OCI-LY1 (cell line): ENCODE measurements around the gene PLEKHM1.

ENCODE experiments used
- H2AFZ ChIP-seq: fragments of 200-600 bp; sonication (generic), shearing (Covaris generic); 2 replicates; pipeline ENCODE4 v1.6.0; 2014; ENCODE audit warnings: antibody characterized with exemption, mild to moderate bottlenecking, low read length
- H3F3A ChIP-seq: fragments of 200-600 bp; sonication (generic), shearing (Covaris generic); 2 replicates; pipeline ENCODE4 v1.6.0; 2014; ENCODE audit warnings: mild to moderate bottlenecking, antibody characterized with exemption, low read length, moderate library complexity; ENCODE audit not compliant: insufficient read depth
- H3K27ac ChIP-seq: fragments of 200-600 bp; sonication (generic); 2 replicates; pipeline ENCODE4 v1.5.1; 2014; ENCODE audit warnings: low read length, mixed run types, mild to moderate bottlenecking, low read depth; ENCODE audit not compliant: poor library complexity, severe bottlenecking
- H3K27me3 ChIP-seq: fragments of 200-600 bp; sonication (generic); 2 replicates; pipeline ENCODE4 v1.6.0; 2014; ENCODE audit warnings: antibody characterized with exemption, mild to moderate bottlenecking, low read length, moderate library complexity; ENCODE audit not compliant: insufficient read depth
- H3K36me3 ChIP-seq: fragments of 200-600 bp; sonication (generic); 2 replicates; pipeline ENCODE4 v1.6.1; 2014; ENCODE audit warnings: mild to moderate bottlenecking, antibody characterized with exemption, low read length, moderate library complexity, mixed read lengths; ENCODE audit not compliant: insufficient read depth
- H3K4me1 ChIP-seq: fragments of 200-600 bp; sonication (generic); 2 replicates; pipeline ENCODE4 v1.5.1; 2014; ENCODE audit warnings: mild to moderate bottlenecking, low read length, moderate library complexity; ENCODE audit not compliant: insufficient read depth, severe bottlenecking
- H3K4me2 ChIP-seq: fragments of 200-600 bp; sonication (generic), shearing (Covaris generic); 2 replicates; pipeline ENCODE4 v1.6.1; 2014; ENCODE audit warnings: low read length
- H3K4me3 ChIP-seq: fragments of 200-600 bp; sonication (generic); 2 replicates; pipeline ENCODE4 v1.5.1; 2014; ENCODE audit warnings: low read length, low read depth, mild to moderate bottlenecking, mixed read lengths; ENCODE audit not compliant: poor library complexity, severe bottlenecking
- H3K79me2 ChIP-seq: fragments of 200-600 bp; shearing (Covaris generic); 2 replicates; pipeline ENCODE4 v1.6.1; 2016; ENCODE audit warnings: mixed run types, low read length, mixed read lengths; ENCODE audit not compliant: insufficient read depth
- H3K9ac ChIP-seq: fragments of 200-600 bp; sonication (generic), shearing (Covaris generic); 2 replicates; pipeline ENCODE4 v1.6.1; 2014; ENCODE audit warnings: mild to moderate bottlenecking, low read length, mixed read lengths
- H3K9me2 ChIP-seq: fragments of 200-600 bp; sonication (generic), shearing (Covaris generic); 2 replicates; pipeline ENCODE4 v1.6.1; 2014; ENCODE audit warnings: low read depth, mild to moderate bottlenecking, low read length, mixed read lengths
- H3K9me3 ChIP-seq: fragments of 200-600 bp; shearing (Covaris generic); 2 replicates; pipeline ENCODE4 v1.6.1; 2014; ENCODE audit warnings: low read length, mixed read lengths
- H4K20me1 ChIP-seq: fragments of 200-600 bp; sonication (generic), shearing (Covaris generic); 2 replicates; pipeline ENCODE4 v1.6.0; 2016; ENCODE audit warnings: mild to moderate bottlenecking, low read length; ENCODE audit not compliant: insufficient read depth
- EZH2 ChIP-seq: fragments of 200-600 bp; sonication (generic), shearing (Covaris generic); IDR thresholded peaks from 2 replicates; pipeline ENCODE4 v1.8.0; 2017; ENCODE audit warnings: borderline replicate concordance, mixed run types, mild to moderate bottlenecking, antibody characterized with exemption, low read length, moderate library complexity, mixed read lengths
- TF ChIP-seq, protein P1 (sequence below): fragments of 200-600 bp; sonication (generic), shearing (Covaris generic); IDR thresholded peaks from 2 replicates; pipeline ENCODE4 v1.5.1; 2017; ENCODE audit warnings: mild to moderate bottlenecking, antibody characterized with exemption, low read length, moderate library complexity, mixed read lengths

PLEKHM1 gene

DNA sequence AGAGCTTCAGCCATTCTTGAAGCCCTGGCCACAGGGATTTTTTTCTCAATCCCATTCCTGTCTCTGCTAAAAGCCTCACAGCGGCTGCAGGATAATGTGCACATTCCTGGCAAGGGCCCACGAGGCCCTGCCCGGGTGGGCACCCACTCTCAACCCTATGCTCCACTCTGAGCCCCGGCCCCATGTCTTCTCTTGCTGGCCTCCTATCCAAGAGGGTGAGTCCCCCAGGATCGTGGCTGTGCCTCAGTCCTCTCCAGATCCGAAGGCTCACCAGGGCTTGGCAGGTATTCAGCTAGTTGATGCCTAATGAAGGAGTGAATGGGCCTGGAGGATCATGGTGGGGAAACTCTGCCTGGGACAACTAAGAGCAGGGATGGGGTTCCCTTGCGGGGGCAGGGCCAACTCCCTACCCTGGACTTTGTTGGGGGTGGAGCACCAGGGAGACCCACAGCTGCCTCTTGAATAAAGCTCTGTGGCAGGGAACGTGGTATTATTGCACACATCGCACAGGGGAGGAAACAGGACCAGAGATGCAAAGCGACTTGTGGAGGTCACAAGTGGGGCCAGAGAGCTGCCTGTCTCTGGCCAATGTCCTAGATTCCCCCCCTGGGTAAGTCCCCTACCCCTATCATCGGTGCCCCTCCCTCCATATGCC, 63.2 kb downstream of the PLEKHM1 start:
- Histone ChIP-seq H3F3A (0 out of 2 replicates have a peak, but pooled peaks cover 4% of the 10 kb centered on the region), H3K9me3 (no peaks in the 10 kb centered on the region), H2AFZ (no peak overlapping the region), H3K79me2 (no peaks in the 10 kb centered on the region), H3K36me3 (no peaks in the 10 kb centered on the region), H4K20me1 (no peaks in the 10 kb centered on the region), H3K27me3 (no peaks in the 10 kb centered on the region), H3K27ac (no peak overlapping the region), H3K4me2 (no peak overlapping the region), H3K9ac (no peak overlapping the region), H3K9me2 (no peaks in the 10 kb centered on the region), H3K4me3 (no peak overlapping the region), H3K4me1 (peaks cover 39% of the 10 kb centered on the region)
- no peak for TF ChIP-seq EZH2
- TF ChIP-seq, protein P1, sequence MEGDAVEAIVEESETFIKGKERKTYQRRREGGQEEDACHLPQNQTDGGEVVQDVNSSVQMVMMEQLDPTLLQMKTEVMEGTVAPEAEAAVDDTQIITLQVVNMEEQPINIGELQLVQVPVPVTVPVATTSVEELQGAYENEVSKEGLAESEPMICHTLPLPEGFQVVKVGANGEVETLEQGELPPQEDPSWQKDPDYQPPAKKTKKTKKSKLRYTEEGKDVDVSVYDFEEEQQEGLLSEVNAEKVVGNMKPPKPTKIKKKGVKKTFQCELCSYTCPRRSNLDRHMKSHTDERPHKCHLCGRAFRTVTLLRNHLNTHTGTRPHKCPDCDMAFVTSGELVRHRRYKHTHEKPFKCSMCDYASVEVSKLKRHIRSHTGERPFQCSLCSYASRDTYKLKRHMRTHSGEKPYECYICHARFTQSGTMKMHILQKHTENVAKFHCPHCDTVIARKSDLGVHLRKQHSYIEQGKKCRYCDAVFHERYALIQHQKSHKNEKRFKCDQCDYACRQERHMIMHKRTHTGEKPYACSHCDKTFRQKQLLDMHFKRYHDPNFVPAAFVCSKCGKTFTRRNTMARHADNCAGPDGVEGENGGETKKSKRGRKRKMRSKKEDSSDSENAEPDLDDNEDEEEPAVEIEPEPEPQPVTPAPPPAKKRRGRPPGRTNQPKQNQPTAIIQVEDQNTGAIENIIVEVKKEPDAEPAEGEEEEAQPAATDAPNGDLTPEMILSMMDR, result no peak

DNA sequence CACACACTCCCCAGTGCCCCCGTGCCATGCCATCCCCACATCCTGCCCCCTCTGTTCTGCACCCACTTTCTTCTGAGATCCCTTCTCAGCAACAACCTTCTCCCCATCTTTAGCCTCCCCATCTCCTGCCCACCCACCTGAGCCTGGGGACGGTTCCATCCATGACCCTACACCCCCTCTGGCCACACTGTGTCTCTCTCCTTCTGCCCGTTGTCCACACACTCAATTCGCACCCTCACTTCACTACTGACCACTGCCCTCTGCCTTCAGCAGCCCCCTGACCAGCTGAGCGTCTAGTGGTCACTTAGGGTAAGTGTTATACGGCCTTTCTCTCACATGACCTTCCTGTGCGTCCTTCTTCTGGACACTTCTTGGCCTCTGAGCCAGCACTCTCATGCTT, 64.0 kb downstream of the PLEKHM1 start:
- Histone ChIP-seq H3K79me2 (no peaks in the 10 kb centered on the region), H3K4me2 (no peak overlapping the region), H3K4me1 (peaks cover 33% of the 10 kb centered on the region), H4K20me1 (no peaks in the 10 kb centered on the region), H3K27ac (no peak overlapping the region), H3K9ac (no peak overlapping the region), H3F3A (0 out of 2 replicates have a peak, but pooled peaks cover 4% of the 10 kb centered on the region), H3K27me3 (no peaks in the 10 kb centered on the region), H3K4me3 (no peak overlapping the region), H3K9me3 (no peaks in the 10 kb centered on the region), H3K36me3 (no peaks in the 10 kb centered on the region), H3K9me2 (no peaks in the 10 kb centered on the region), H2AFZ (no peak overlapping the region)
- TF ChIP-seq EZH2, result no peak
- TF ChIP-seq, protein P1, result no peak

DNA sequence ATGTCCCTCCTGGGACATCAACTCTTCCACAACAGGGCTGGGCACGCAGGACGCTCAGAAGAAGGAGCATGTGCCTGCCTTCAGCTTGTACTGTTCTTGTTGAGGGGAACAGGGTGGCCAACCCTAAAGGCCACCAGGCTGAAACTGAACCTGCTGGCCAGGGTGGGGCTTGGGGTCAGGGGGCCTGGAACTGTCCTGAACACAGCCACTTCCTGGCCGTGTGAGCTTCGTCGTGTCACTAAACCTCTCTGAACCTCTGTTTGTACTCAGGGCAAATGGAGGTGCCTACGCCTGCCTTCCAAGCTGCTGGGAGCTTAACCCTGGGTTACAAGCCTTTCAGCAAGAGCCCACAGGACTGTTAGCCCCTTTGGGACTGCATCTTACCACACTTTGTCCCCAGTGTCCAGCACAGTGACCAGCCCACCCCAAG, 64.5 kb downstream of the PLEKHM1 start:
- Histone ChIP-seq H3K36me3 (no peaks in the 10 kb centered on the region), H3K27me3 (no peaks in the 10 kb centered on the region), H3K9me3 (no peaks in the 10 kb centered on the region), H3K79me2 (no peaks in the 10 kb centered on the region), H3K4me1 (peaks cover 27% of the 10 kb centered on the region), H3K9ac (no peak overlapping the region), H4K20me1 (no peaks in the 10 kb centered on the region), H2AFZ (no peak overlapping the region), H3K9me2 (no peaks in the 10 kb centered on the region), H3K27ac (no peak overlapping the region), H3K4me2 (no peak overlapping the region), H3K4me3 (no peak overlapping the region), H3F3A (0 out of 2 replicates have a peak, but pooled peaks cover 4% of the 10 kb centered on the region)
- TF ChIP-seq, protein P1, result no peak
- no peak for TF ChIP-seq EZH2
